Panc1 (cell line): Measurements from ENCODE around the gene SERPINE2. TPM values are rescaled to one million over a fixed set of nuclear protein-coding genes. Genes with fewer than 3 reads are reported as not detected.

Experiments
- ATAC-seq: fragments of 200-7000 bp; cut with Tn5 transposase; 2 replicates; pipeline ENCODE4 v1.9.1; 2020; ENCODE audit warnings: mild to moderate bottlenecking, moderate library complexity
- BruUV-seq: library from RNA; stranded (reverse); fragments of 400-500 nt; replicated peaks from 2 replicates; lab custom pipeline; 2021; lab: Mats Ljungman, UMichigan
- CTCF ChIA-PET: fragments of 300-600 bp; sonication (Branson Sonifier 250); formaldehyde crosslinking; loops from one replicate; lab custom pipeline; 2022; ENCODE audit warnings: antibody characterized with exemption; lab: Charles Lee
- POLR2A ChIA-PET: fragments of 300-600 bp; sonication (Branson Sonifier 250); formaldehyde crosslinking; loops from one replicate; lab custom pipeline; 2022; ENCODE audit warnings: antibody characterized with exemption; lab: Charles Lee
- DNase-seq: peaks from one replicate; pipeline ENCODE4 v3.0.0-alpha.2; 2010; ENCODE audit warnings: low read depth, low spot score
- H3K27ac ChIP-seq: 2 replicates; pipeline ENCODE4 v1.5.1; 2011; ENCODE audit warnings: mild to moderate bottlenecking, low read length, inconsistent platforms
- H3K27me3 ChIP-seq: fragments of 200-500 bp; sonication (Bioruptor generic); 2 replicates; pipeline ENCODE4 v1.6.0; 2014; ENCODE audit warnings: low read length, inconsistent platforms; ENCODE audit not compliant: control insufficient read depth, insufficient read depth
- H3K36me3 ChIP-seq: fragments of 200-500 bp; sonication (Bioruptor generic); 2 replicates; pipeline ENCODE4 v1.5.1; 2014; ENCODE audit warnings: inconsistent platforms, mild to moderate bottlenecking, low read length, moderate library complexity; ENCODE audit not compliant: control insufficient read depth, insufficient read depth
- H3K4me1 ChIP-seq: 2 replicates; pipeline ENCODE4 v1.5.1; 2011; ENCODE audit warnings: inconsistent platforms, mild to moderate bottlenecking, low read length, moderate library complexity; ENCODE audit not compliant: control insufficient read depth, insufficient read depth
- H3K4me3 ChIP-seq, 2 experiments: 2 replicates each; pipeline ENCODE4 v1.5.1; 2011 to 2012; ENCODE audit warnings: low read depth in 2 of 2, low read length in 2 of 2, mild to moderate bottlenecking in 2 of 2, inconsistent platforms in 1 of 2, moderate library complexity in 1 of 2
- H3K9me3 ChIP-seq: fragments of 200-500 bp; sonication (Bioruptor generic); 2 replicates; pipeline ENCODE4 v1.5.1; 2014; ENCODE audit warnings: low read depth, mild to moderate bottlenecking, inconsistent platforms, low read length, moderate library complexity; ENCODE audit not compliant: control insufficient read depth, insufficient read depth
- POLR2AphosphoS5 ChIP-seq: IDR thresholded peaks from 2 replicates; pipeline ENCODE4 v1.6.1; 2012; ENCODE audit warnings: mild to moderate bottlenecking, low read depth, low read length, moderate library complexity
- REST ChIP-seq, 2 experiments: IDR thresholded peaks; 2 replicates each; pipeline ENCODE4 v1.6.1; 2011 to 2012; ENCODE audit warnings: low read depth in 2 of 2, control low read depth in 1 of 2, low read length in 1 of 2, mild to moderate bottlenecking in 1 of 2, moderate library complexity in 1 of 2; ENCODE audit not compliant: insufficient read depth in 1 of 2
- SIN3A ChIP-seq: IDR thresholded peaks from 2 replicates; pipeline ENCODE4 v1.6.1; 2012; ENCODE audit warnings: low read depth, mild to moderate bottlenecking, low read length, moderate library complexity, borderline replicate concordance; ENCODE audit not compliant: insufficient read depth
- TCF7L2 ChIP-seq: IDR thresholded peaks from 2 replicates; pipeline ENCODE4 v1.6.1; 2011; ENCODE audit warnings: mild to moderate bottlenecking, low read depth, low read length, inconsistent platforms
- in situ Hi-C: cut with HindIII; loops from 2 replicates; pipeline ENCODE4 v1.10.0; 2016; ENCODE audit warnings: low sequenced_read_pairs, low pct_unique_long_range_greater_than_20kb
- intact Hi-C: fragments of 100-400 bp; cut with micrococcal nuclease; formaldehyde crosslinking; loops from one replicate; pipeline ENCODE4 v1.10.0; 2022; ENCODE audit not compliant: unreplicated experiment
- total RNA-seq: library from RNA; stranded (reverse); gene quantifications from one replicate; pipeline ENCODE4 v1.2.1, GENCODE V29; 2021; ENCODE audit not compliant: unreplicated experiment
- TF ChIP-seq, protein P1 (sequence below): fragments of 450-650 bp; IDR thresholded peaks from 2 replicates; pipeline ENCODE4 v1.5.1; 2017; ENCODE audit warnings: mild to moderate bottlenecking

Gene SERPINE2
- total RNA-seq, 1 experiment from 2014 or later = 3.1 TPM

GRCh38 chr2:223934870-223935269 is 104.2 kb downstream of the SERPINE2 start:
- no TSS peak for BruUV-seq
- TF ChIP-seq POLR2AphosphoS5 (no peak), TCF7L2 (no peak), REST (IDR thresholded peaks at IDR 0.05; ENCODE audit: insufficient read depth in 1 of 2, low read depth in 2 of 2, low read length in 1 of 2) (no peak), SIN3A (no peak)
- TF ChIP-seq, protein P1, sequence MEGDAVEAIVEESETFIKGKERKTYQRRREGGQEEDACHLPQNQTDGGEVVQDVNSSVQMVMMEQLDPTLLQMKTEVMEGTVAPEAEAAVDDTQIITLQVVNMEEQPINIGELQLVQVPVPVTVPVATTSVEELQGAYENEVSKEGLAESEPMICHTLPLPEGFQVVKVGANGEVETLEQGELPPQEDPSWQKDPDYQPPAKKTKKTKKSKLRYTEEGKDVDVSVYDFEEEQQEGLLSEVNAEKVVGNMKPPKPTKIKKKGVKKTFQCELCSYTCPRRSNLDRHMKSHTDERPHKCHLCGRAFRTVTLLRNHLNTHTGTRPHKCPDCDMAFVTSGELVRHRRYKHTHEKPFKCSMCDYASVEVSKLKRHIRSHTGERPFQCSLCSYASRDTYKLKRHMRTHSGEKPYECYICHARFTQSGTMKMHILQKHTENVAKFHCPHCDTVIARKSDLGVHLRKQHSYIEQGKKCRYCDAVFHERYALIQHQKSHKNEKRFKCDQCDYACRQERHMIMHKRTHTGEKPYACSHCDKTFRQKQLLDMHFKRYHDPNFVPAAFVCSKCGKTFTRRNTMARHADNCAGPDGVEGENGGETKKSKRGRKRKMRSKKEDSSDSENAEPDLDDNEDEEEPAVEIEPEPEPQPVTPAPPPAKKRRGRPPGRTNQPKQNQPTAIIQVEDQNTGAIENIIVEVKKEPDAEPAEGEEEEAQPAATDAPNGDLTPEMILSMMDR = no peak
- Histone ChIP-seq H3K27me3 (no peaks in the 10 kb centered on the region), H3K36me3 (no peaks in the 10 kb centered on the region), H3K9me3 (no peaks in the 10 kb centered on the region), H3K27ac (no peak overlapping the region), H3K4me3 (no peak overlapping the region), H3K4me1 (peaks cover 7% of the 10 kb centered on the region)
- CTCF ChIA-PET = no interaction called here
- ATAC-seq = no peak
- POLR2A ChIA-PET = no interaction called here
- in situ Hi-C loops = no loop called here
- no peak for DNase-seq
- intact Hi-C loops = no loop called here

DNA sequence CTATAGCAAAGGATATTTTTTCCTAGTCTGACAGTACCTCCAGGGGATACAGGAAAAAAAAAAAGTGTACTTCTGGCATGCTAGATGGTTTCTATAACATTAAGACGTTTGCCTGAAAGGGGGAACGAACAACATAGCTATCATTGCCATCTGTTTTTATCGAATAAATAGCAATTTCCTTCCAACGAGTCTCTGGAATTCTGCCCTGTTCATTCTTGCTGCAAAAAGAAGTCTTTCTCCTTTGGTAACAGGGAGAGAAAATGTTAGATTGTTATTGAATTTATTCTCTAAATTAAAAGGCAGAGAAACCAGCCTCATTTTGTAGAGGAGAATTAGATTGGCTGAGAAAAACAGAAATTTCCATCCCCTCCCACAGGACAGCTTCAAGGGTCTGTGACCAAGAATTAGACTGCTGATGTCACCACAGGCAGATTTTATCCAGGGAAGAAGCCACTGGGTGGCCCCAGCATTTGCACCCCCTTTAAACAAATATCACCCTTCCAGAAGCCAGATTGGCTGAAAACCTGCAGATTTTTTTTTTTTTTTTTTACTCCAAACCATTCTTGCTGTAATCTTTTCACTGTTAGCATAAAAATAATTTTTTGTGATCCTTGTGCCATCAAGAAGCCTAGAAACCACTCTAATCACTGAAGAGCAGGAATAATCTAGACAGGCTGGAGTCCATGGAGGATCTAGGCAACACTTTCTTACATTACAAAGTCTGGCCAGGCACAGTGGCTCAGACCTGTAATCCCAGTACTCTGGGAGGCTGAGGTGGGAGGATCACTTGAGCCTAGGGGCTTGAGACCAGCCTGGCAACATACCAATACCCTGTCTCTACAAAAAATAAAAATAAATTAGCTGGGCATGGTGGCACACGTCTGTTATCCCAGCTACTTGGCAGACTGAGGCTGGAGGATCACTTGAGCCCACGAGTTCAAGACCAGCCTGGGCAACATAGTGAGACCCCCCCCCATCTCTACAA is 106.0 kb downstream of the SERPINE2 start:
- CTCF ChIA-PET = no interaction called here
- BruUV-seq = no TSS peak

More for the DNA sequence above, 106.0 kb downstream of the SERPINE2 start:
- peaks cover 7% of the 10 kb centered on the region for H3K4me1 ChIP-seq
- H3K36me3 ChIP-seq = no peaks in the 10 kb centered on the region
- intact Hi-C loops (no loop called here), in situ Hi-C loops (no loop called here)
- no peak for DNase-seq
- H3K27ac ChIP-seq = no peak overlapping the region
- no peak overlapping the region for H3K4me3 ChIP-seq
- TF ChIP-seq SIN3A (no peak), TCF7L2 (no peak), POLR2AphosphoS5 (no peak), REST (IDR thresholded peaks at IDR 0.05; ENCODE audit: insufficient read depth in 1 of 2, low read depth in 2 of 2, low read length in 1 of 2) (no peak)
- TF ChIP-seq, protein P1 = no peak
- POLR2A ChIA-PET = interaction anchor here (0.6 kb wide), 2 partner anchors 8 to 34 kb away, joined by 6 to 8 read pairs; no protein-coding TSS in a partner anchor
- H3K9me3 ChIP-seq = no peaks in the 10 kb centered on the region
- ATAC-seq = no peak
- H3K27me3 ChIP-seq = no peaks in the 10 kb centered on the region
